SH-SY5Y (cell line): ENCODE results near the gene CYP2W1.

Source experiments
- GATA2 ChIP-seq: IDR thresholded peaks from 2 replicates; pipeline ENCODE4 v1.6.1; 2011; ENCODE audit warnings: mild to moderate bottlenecking, low read depth, low read length
- GATA3 ChIP-seq: IDR thresholded peaks from 2 replicates; pipeline ENCODE4 v1.6.1; 2011; ENCODE audit warnings: low read depth, mild to moderate bottlenecking, low read length, moderate library complexity

- TF ChIP-seq GATA3 (no peak), GATA2 (no peak)
Measured at GRCh38 chr7:969403-969802, 13.6 kb upstream of the CYP2W1 start.
